ENCODE results near the gene ZNF615. TPM values are rescaled to one million over a fixed set of nuclear protein-coding genes. Genes with fewer than 3 reads are reported as not detected.
"Not testable (repeated sequence)": the region's sequence is repeated elsewhere in the genome, so short reads cannot be mapped to it uniquely, and the experiment has no call there.

ZNF615 gene
- total and polyA plus RNA-seq, 2 of the 4 experiments (the other 2 are of a cell fraction): 2.0 to 10.9 TPM

DNA sequence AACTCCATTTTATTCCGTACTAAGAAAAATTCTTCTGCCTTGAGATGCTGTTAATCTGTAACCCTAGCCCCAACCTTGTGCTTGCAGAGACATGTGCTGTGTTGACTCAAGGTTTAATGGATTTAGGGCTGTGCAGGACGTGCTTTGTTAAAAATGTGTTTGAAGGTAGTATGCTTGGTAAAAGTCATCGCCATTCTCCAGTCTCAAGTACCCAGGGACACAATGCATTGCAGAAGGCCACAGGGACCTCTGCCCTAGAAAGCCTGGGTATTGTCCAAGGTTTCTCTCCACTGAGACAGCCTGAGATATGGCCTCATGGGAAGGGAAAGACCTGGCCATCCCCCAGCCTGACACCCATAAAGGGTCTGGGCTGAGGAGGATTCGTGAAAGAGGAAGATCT lies 50.2 kb downstream of the ZNF615 start:
- H3K27ac ChIP-seq (ENCODE audit: insufficient read depth, low read length); H3K4me3 ChIP-seq (ENCODE audit: insufficient read depth, low read depth, low read length); H2BK20ac ChIP-seq (ENCODE audit: low read depth, low read length); H2BK120ac ChIP-seq (ENCODE audit: low read depth, low read length); H3K56ac ChIP-seq (ENCODE audit: extremely low read depth, insufficient read depth, low read length); CTCF ChIA-PET; H3K27me3 ChIP-seq (ENCODE audit: control insufficient read depth, insufficient read depth, low read length); H3K9me3 ChIP-seq (ENCODE audit: control insufficient read depth, insufficient read depth, low read length); BruUV-seq (replicated peaks); H2BK5ac ChIP-seq (ENCODE audit: low read depth, low read length, poor library complexity, severe bottlenecking); H3K79me1 ChIP-seq (ENCODE audit: low read depth in 1 of 2, low read length in 2 of 2); H3K18ac ChIP-seq (ENCODE audit: low read depth, low read length); H3K23ac ChIP-seq (ENCODE audit: low read depth, low read length); intact Hi-C loops (cut with micrococcal nuclease); H2AK9ac ChIP-seq (replicated peaks; ENCODE audit: low read depth, low read length, poor library complexity); H3K9me1 ChIP-seq (ENCODE audit: insufficient read depth, low read length); H4K8ac ChIP-seq (ENCODE audit: low read depth in 2 of 2, low read length in 2 of 2); dilution Hi-C loops (cut with HindIII; ENCODE audit: low sequenced_read_pairs, unreplicated experiment); H4K20me1 ChIP-seq (ENCODE audit: insufficient read depth, low read length); H3K4me1 ChIP-seq (ENCODE audit: control insufficient read depth, insufficient read depth, low read length); H3K36me3 ChIP-seq (ENCODE audit: control insufficient read depth, insufficient read depth, low read length); H3K4ac ChIP-seq (ENCODE audit: low read depth, low read length); H3K4me2 ChIP-seq (ENCODE audit: low read depth, low read length); ATAC-seq (ENCODE audit: low read depth); H4K5ac ChIP-seq (ENCODE audit: low read depth, low read length); H2BK15ac ChIP-seq (ENCODE audit: low read depth, low read length); in situ Hi-C loops (cut with MboI; ENCODE audit: low sequenced_read_pairs); H4K91ac ChIP-seq (ENCODE audit: insufficient read depth, low read depth, low read length); H3K9ac ChIP-seq (ENCODE audit: low read depth, low read length); DNase-seq; H2AK5ac ChIP-seq (ENCODE audit: low read depth, low read length); POLR2A ChIA-PET (ENCODE audit: unreplicated experiment); H3K14ac ChIP-seq (replicated peaks; ENCODE audit: low read depth, low read length); H2AFZ ChIP-seq (replicated peaks; ENCODE audit: low read length, poor library complexity): not testable (repeated sequence)
- WGBS, 2 experiments (ENCODE audit: extremely low coverage in 2 of 2, insufficient read length in 1 of 2): no CpG with 5 or more reads among the region's 4 CpGs

Measured in IMR-90 (cell line).